Measurements from ENCODE around the gene ARR3.
"Not testable (repeated sequence)": the region's sequence is repeated elsewhere in the genome, so short reads cannot be mapped to it uniquely, and the experiment has no call there.

ARR3 gene

DNA sequence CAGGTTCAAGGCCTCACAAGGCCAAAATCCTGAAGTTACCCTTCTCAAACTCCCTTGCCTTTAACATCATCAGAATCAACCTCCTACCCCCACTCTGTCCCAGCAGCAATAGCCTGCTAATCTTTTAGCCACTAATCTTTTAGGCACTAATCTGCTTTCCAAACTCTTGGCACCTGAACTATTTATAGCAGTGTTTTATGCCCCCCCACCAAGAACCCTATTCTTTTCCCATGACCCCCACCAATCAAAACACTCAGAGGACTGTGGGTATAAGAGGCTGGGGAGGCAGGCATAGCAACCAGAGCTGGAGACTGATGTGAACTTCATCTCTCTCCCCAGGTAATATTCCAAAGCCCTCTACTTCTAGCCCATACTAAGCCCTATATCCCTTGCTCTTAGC, at the start of gene ARR3:
ARR3 (plus strand) TSS at position 301 of the 400 bp plus-strand sequence. CDS start 1,052 bp downstream, outside the sequence.
- no peak for DNase-seq (ENCODE audit: low spot score)

GRCh38 chrX:70219938-70220764, 48.0 kb upstream of the ARR3 start:
- no peak for DNase-seq (ENCODE audit: low spot score)

DNA sequence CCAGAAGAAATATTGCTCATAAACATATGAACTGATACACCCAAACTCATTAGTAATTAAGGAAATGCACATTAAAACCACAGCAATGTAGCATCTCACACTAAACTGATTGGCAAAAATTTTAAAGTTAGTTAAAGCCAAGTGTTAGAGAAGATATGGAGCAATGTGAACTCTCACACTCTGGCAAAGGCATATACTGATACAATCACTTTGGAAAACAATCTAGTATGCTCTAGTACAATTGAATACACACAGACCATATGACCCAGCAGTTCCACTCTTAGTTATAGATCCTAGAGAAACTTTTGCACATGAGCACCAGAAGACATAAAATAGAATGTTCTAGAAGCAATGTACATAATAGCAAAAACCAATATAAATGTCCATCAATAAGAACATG, 42.1 kb upstream of the ARR3 start:
- DNase-seq (ENCODE audit: low spot score): no peak

- no peak for DNase-seq (ENCODE audit: low spot score)
Observed at GRCh38 chrX:70226687-70227086, 41.4 kb upstream of the ARR3 start.

- no peak for DNase-seq (ENCODE audit: low spot score)
Observed at GRCh38 chrX:70231666-70232065, 36.5 kb upstream of the ARR3 start.

- DNase-seq (ENCODE audit: low spot score): no peak
Observed at GRCh38 chrX:70234355-70234754, 33.8 kb upstream of the ARR3 start, which contains the start of gene AWAT1. Gene AWAT1, plus strand, starts transcription at chrX:70234655. Its CDS starts 41 bp downstream, at chrX:70234696.

DNA sequence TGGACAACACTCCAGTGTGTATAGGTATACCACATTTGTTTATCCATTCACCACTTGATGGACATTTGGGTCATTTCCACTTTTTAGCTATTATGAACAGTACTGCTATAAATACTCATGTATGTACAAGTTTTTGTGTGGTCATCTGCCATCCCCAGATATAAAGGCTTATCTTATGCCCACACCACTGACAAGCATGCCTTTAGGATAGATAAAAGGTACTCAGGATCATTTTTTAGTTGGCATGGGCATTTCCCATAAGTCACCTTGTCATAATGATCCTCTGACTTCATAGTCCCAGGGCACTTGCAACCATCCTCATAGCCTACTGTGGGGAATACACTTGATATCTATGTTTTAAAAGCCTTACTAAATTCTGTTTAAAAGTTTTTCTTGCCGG, 27.4 kb upstream of the ARR3 start:
- DNase-seq (ENCODE audit: low spot score): no peak

DNA sequence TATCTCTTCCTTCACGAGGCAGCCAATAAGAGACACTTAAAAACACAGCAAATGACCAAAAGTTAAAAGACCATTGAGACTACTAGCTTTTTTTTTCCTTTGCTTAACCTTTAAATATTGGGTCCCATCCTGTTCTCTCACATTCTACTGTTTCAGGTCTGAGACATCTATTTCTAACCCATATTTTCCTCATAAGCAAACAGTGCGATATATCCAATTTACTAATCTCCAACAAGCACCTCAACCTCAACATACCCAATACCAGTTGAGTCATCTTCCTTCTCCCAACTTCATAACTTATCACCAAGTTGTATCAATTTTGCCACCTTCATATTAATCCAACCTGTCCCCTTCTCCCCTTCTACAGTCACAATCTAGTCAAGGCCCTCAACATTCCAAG, 26.6 kb upstream of the ARR3 start:
- DNase-seq (ENCODE audit: low spot score): no peak

DNA sequence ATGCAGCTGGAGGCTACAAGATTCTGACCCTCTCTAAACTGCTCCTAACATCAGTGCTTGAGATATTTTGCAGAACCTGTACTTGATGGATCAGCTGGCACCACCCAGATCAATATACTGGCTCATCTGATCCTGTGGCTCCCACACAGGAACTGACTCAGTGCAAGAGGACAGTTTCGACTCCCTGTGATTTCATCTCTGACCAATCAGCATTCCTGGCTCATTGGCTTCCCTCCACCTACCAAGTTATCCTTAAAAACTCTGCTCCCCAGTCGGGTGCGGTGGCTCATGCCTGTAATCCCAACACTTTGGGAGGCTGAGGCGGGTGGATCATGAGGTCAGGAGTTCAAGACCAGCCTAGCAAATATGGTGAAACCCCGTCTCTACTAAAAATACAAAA, 24.5 kb upstream of the ARR3 start:
- not testable (repeated sequence) for DNase-seq (ENCODE audit: low spot score)

GRCh38 chrX:70244881-70245280, 23.3 kb upstream of the ARR3 start:
- no peak for DNase-seq (ENCODE audit: low spot score)

- DNase-seq (ENCODE audit: low spot score): no peak
Observed at GRCh38 chrX:70247252-70247651, 20.9 kb upstream of the ARR3 start.

- DNase-seq (ENCODE audit: low spot score): no peak
Observed at GRCh38 chrX:70252491-70252890, 15.6 kb upstream of the ARR3 start.

DNA sequence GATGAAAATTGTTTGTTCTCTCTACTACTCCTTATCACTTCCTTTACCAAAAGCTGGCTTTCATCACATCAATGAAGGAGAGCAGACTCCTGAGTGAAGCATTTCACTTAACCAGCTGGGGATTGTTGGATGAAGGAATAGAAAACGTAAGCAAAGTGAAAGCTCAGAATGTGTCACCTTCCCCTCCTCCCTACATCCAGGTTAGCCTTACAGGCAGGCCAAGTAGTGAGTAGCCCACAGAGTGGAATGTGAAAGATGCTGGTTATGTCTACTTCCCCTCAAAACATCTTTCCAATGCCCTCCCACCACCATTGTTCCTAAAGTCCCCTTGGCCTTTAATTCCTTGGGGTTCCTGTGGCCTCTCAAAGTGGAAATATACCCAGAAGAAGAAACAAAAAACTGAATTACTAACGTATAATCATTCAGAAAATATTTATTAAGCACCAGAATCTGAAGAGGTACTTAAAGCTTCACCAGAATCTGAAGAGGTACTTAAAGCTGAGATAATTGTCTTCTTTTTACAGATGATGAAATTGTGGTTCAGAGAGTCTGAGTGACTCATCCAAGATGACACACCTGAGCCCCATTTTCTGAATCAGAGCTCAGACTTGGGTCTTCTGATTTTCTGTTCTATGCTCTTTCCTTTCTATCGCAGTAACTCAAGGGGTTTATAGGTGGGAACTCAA, 14.6 kb upstream of the ARR3 start:
- no peak for DNase-seq (ENCODE audit: low spot score)

DNA sequence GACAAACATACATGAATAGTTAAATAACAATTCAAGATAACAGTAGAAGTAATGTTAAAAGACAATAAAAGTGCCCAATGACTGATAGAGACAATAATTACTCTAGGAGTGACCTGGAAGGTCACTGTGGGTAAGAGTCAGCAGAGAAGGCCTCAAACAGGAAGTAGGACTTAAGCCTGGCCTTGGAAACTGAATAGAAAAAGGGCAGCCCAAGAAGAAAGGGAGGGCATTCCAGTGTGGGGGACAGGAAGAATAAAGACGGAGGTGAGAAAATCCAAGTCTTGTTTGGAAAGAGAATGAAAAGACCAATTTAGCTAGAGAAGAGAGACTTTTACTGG, 14.1 kb upstream of the ARR3 start:
- DNase-seq (ENCODE audit: low spot score): no peak

GRCh38 chrX:70254909-70255308, 13.2 kb upstream of the ARR3 start:
- DNase-seq (ENCODE audit: low spot score): no peak

DNA sequence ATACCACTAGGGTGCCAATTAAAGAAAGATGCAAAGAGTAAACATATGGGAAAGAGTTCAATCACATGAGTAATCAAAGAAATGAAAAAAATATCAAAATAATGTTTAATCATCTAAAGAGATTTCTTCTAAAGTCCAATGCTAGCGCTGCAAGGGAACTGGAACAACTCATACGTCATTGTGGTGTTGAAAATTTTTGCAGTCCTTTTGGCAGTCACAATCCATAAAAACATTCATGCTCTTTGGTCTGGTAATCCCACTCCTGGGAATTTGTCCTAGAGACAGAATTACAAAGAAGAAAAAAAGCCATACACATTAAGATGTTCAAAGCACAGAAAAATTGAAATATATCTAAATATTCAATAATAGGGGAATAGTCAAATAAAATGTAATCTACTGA, 12.7 kb upstream of the ARR3 start:
- no peak for DNase-seq (ENCODE audit: low spot score)

- no peak for DNase-seq (ENCODE audit: low spot score)
Observed at GRCh38 chrX:70257423-70258288, 10.5 kb upstream of the ARR3 start.

- DNase-seq (ENCODE audit: low spot score): no peak
Observed at GRCh38 chrX:70260104-70260503, 8.0 kb upstream of the ARR3 start, which contains the start of gene P2RY4. Gene P2RY4, minus strand, starts transcription at chrX:70260204. Its CDS starts 580 bp downstream, at chrX:70259624.

DNA sequence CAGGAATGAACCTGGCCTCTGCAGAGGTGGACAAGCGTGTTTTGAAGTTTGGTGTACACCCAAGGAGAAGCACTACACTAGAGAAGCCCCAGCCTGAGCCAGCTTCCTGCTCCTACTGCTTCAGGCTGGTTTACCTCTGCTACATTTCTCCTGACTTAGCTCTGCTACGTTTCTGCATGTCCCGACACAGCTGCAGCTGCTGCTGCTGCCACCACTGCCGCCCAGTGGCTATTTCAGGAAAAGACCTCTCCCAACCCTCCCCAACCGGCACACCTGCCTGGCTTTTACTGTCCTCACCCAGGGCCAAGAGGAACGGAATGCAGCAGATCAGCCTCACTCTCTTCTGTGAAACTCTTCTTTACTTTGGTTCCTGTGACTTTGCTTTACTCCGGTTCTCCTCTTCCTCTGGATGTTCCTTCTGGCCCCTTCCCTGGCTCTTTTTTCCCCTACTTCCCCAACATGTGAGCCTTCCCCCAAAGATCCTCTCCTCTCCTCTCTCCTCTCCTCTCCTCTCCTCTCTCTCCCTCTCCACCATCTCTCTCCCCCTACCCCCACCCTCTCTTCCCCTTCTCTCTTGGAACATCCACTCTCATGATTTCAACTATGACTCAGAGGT, 5.1 kb upstream of the ARR3 start:
- peak; percentile 28 for DNase-seq (ENCODE audit: low spot score)

GRCh38 chrX:70264784-70265183, 3.4 kb upstream of the ARR3 start:
- peak; percentile 5 for DNase-seq (ENCODE audit: low spot score)

GRCh38 chrX:70274029-70274428, 5.9 kb downstream of the ARR3 start:
- DNase-seq (ENCODE audit: low spot score): not testable (repeated sequence)

DNA sequence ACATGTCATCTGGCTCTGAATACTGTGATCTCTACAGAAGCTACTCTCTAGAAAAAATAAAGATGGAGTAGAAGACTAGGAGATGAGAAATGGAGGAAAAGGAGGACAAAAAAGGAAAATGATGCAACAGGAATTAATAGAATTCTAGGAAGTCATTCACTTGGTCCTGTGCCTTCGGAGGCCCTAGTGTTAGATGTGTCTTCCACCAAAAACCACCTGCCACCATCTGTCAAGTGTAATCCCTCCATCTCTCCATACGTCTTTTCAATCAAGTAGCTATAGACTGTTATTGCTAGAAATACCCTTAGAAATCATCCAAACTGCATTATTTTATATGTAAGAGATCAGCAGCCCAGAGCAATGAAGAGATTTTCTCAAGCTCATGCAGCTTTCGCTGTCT, 10.9 kb downstream of the ARR3 start:
- no peak for DNase-seq (ENCODE audit: low spot score)

All from COLO829 (cell line).